Non-pigmented ciliary epithelial cell (primary cell): ENCODE results near the gene NAALADL2.
A peak's percentile ranks its signal among the peaks of the same experiment; 100 is the strongest.

Experiments
- DNase-seq: peaks from one replicate; pipeline ENCODE4 v3.0.0-alpha.2; 2010; ENCODE audit warnings: low read depth

The NAALADL2 gene

GRCh38 chr3:175207361-175207760 is 348.2 kb downstream of the NAALADL2 start:
- DNase-seq = peak; percentile 26

- DNase-seq = no peak
Observed at GRCh38 chr3:175208326-175208725, 349.2 kb downstream of the NAALADL2 start.

GRCh38 chr3:175211466-175211865 is 352.3 kb downstream of the NAALADL2 start:
- DNase-seq = no peak

- DNase-seq = peak; percentile 48
Observed at GRCh38 chr3:175212896-175213295, 353.8 kb downstream of the NAALADL2 start.

GRCh38 chr3:175214216-175214615 is 355.1 kb downstream of the NAALADL2 start:
- no peak for DNase-seq

- no peak for DNase-seq
Observed at GRCh38 chr3:175215833-175216232, 356.7 kb downstream of the NAALADL2 start.

- DNase-seq = no peak
Observed at GRCh38 chr3:175222356-175222755, 363.2 kb downstream of the NAALADL2 start.

- no peak for DNase-seq
Observed at GRCh38 chr3:175224051-175224450, 364.9 kb downstream of the NAALADL2 start.

GRCh38 chr3:175226444-175226843 is 367.3 kb downstream of the NAALADL2 start:
- DNase-seq = no peak

- DNase-seq = no peak
Observed at GRCh38 chr3:175227126-175227525, 368.0 kb downstream of the NAALADL2 start.

GRCh38 chr3:175233957-175234940 is 375.1 kb downstream of the NAALADL2 start:
- DNase-seq = no peak

GRCh38 chr3:175238801-175239200 is 379.7 kb downstream of the NAALADL2 start:
- no peak for DNase-seq

- DNase-seq = no peak
Observed at GRCh38 chr3:175240921-175241320, 381.8 kb downstream of the NAALADL2 start.

- no peak for DNase-seq
Observed at GRCh38 chr3:175242243-175242642, 383.1 kb downstream of the NAALADL2 start.

- no peak for DNase-seq
Observed at GRCh38 chr3:175246234-175246633, 387.1 kb downstream of the NAALADL2 start.

GRCh38 chr3:175246766-175247165 is 387.6 kb downstream of the NAALADL2 start:
- no peak for DNase-seq

- no peak for DNase-seq
Observed at GRCh38 chr3:175247629-175248028, 388.5 kb downstream of the NAALADL2 start.

- no peak for DNase-seq
Observed at GRCh38 chr3:175248832-175249231, 389.7 kb downstream of the NAALADL2 start.

GRCh38 chr3:175255698-175256097 is 396.6 kb downstream of the NAALADL2 start:
- no peak for DNase-seq

GRCh38 chr3:175257123-175257522 is 398.0 kb downstream of the NAALADL2 start:
- DNase-seq = no peak

- DNase-seq = peak; percentile 60
Observed at GRCh38 chr3:175258763-175259162, 399.6 kb downstream of the NAALADL2 start.

GRCh38 chr3:175260145-175260794 is 401.1 kb downstream of the NAALADL2 start:
- DNase-seq = peak; percentile 52

GRCh38 chr3:175266478-175266877 is 407.3 kb downstream of the NAALADL2 start:
- DNase-seq = no peak
